HG02970 (cell line): Measurements from ENCODE around the gene HERC6.
A peak's percentile ranks its signal among the peaks of the same experiment; 100 is the strongest.
"Not testable (repeated sequence)": the region's sequence is repeated elsewhere in the genome, so short reads cannot be mapped to it uniquely, and the experiment has no call there.

Source experiments
- ATAC-seq: cut with Tn5 transposase; IDR thresholded peaks from one replicate; pipeline ENCODE4 v1.9.1; 2021; ENCODE audit warnings: mild to moderate bottlenecking, moderate library complexity, moderate number of reproducible peaks; ENCODE audit not compliant: unreplicated experiment, low FRiP score

HERC6 gene

GRCh38 chr4:88443486-88443885 is 64.8 kb downstream of the HERC6 start:
- ATAC-seq = no peak

GRCh38 chr4:88445252-88445651 is 66.6 kb downstream of the HERC6 start:
- ATAC-seq = no peak

GRCh38 chr4:88446124-88446523 is 67.5 kb downstream of the HERC6 start:
- no peak for ATAC-seq

- ATAC-seq = no peak
Measured at GRCh38 chr4:88447371-88448095, 68.9 kb downstream of the HERC6 start.

- not testable (repeated sequence) for ATAC-seq
Measured at GRCh38 chr4:88448211-88448765, 69.6 kb downstream of the HERC6 start.

GRCh38 chr4:88448889-88449288 is 70.2 kb downstream of the HERC6 start:
- no peak for ATAC-seq

- ATAC-seq = no peak
Measured at GRCh38 chr4:88449290-88449689, 70.6 kb downstream of the HERC6 start.

GRCh38 chr4:88451205-88451604 is 72.6 kb downstream of the HERC6 start:
- no peak for ATAC-seq

GRCh38 chr4:88452912-88453311 is 74.3 kb downstream of the HERC6 start:
- no peak for ATAC-seq

- ATAC-seq = peak; percentile 94
Measured at GRCh38 chr4:88456670-88457306, 78.1 kb downstream of the HERC6 start, which contains the start of gene HERC5. HERC5 (plus strand) TSS chr4:88457119; CDS start chr4:88457270, 151 bp downstream.

- ATAC-seq = peak; percentile 34
Measured at GRCh38 chr4:88457307-88458103, 78.9 kb downstream of the HERC6 start.

- ATAC-seq = no peak
Measured at GRCh38 chr4:88458104-88458740, 79.6 kb downstream of the HERC6 start.

- no peak for ATAC-seq
Measured at GRCh38 chr4:88465653-88466192, 87.1 kb downstream of the HERC6 start.

GRCh38 chr4:88467392-88467791 is 88.7 kb downstream of the HERC6 start:
- ATAC-seq = no peak

GRCh38 chr4:88477229-88477860 is 98.7 kb downstream of the HERC6 start:
- ATAC-seq = no peak

- ATAC-seq = no peak
Measured at GRCh38 chr4:88478247-88478646, 99.6 kb downstream of the HERC6 start.

- no peak for ATAC-seq
Measured at GRCh38 chr4:88481537-88481936, 102.9 kb downstream of the HERC6 start.

GRCh38 chr4:88489100-88489761 is 110.6 kb downstream of the HERC6 start:
- ATAC-seq = no peak
